ENCODE results near the gene RGS12. TPM values are rescaled to one million over a fixed set of nuclear protein-coding genes. Genes with fewer than 3 reads are reported as not detected.

Gene RGS12
- polyA plus RNA-seq, 3 donors = 0.75 to 15.3 (median 2.7) TPM

GRCh38 chr4:3294401-3295241 lies 1.8 kb downstream of the RGS12 start:
- H3K27me3 ChIP-seq (ENCODE audit: control insufficient read depth in 2 of 2, insufficient read depth in 2 of 2, low read length in 2 of 2) = peaks cover 0 to 3% of the 10 kb centered on the region in 2 donors
- intact Hi-C loops (cut with micrococcal nuclease) = loop anchor here (5.0 to 10.0 kb wide), 3 partner anchors 67 to 332 kb away; partner anchors contain the start of genes GRK4 (in 1 of the 2), HTT (in 1 of the 2), HTT-AS (in 1 of the 2) and NOP14 (in 1 of the 2)
- H3K27ac ChIP-seq (ENCODE audit: low read depth in 1 of 2, low read length in 2 of 2) = no peak overlapping the region
- H3K9me3 ChIP-seq (replicated peaks in 1 of 2; ENCODE audit: control insufficient read depth in 1 of 2, insufficient read depth in 1 of 2, low read length in 2 of 2) = no peaks in the 10 kb centered on the region
- H3K4me2 ChIP-seq (replicated peaks; ENCODE audit: extremely low read depth, low read length, poor library complexity, severe bottlenecking) = no peak overlapping the region
- 97% methylated on average over 19 of the region's 19 CpGs for WGBS (ENCODE audit: insufficient coverage)
- no peak for DNase-seq
- Mint-ChIP-seq H3K4me3 (peak overlapping the region; percentile 86 to 90), H3K27me3 (ENCODE audit: low read depth in 3 of 3) (peaks cover 8 to 30% (median 27%) of the 10 kb centered on the region in 3 donors), H3K9me3 (peaks cover 0 to 3% (median 0%) of the 10 kb centered on the region in 7 donors), H3K4me1 (peaks cover 24% of the 10 kb centered on the region), H3K36me3 (peaks cover 3 to 7% of the 10 kb centered on the region in 2 donors), H3K27ac (peak overlapping the region in 2 of 7 donors; percentile 46 to 50)
- TF ChIP-seq, protein P1, sequence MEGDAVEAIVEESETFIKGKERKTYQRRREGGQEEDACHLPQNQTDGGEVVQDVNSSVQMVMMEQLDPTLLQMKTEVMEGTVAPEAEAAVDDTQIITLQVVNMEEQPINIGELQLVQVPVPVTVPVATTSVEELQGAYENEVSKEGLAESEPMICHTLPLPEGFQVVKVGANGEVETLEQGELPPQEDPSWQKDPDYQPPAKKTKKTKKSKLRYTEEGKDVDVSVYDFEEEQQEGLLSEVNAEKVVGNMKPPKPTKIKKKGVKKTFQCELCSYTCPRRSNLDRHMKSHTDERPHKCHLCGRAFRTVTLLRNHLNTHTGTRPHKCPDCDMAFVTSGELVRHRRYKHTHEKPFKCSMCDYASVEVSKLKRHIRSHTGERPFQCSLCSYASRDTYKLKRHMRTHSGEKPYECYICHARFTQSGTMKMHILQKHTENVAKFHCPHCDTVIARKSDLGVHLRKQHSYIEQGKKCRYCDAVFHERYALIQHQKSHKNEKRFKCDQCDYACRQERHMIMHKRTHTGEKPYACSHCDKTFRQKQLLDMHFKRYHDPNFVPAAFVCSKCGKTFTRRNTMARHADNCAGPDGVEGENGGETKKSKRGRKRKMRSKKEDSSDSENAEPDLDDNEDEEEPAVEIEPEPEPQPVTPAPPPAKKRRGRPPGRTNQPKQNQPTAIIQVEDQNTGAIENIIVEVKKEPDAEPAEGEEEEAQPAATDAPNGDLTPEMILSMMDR (IDR thresholded peaks at IDR 0.05) = no peak
- no peaks in the 10 kb centered on the region for H4K20me1 ChIP-seq (ENCODE audit: insufficient read depth, low read length)
- no peak overlapping the region for H2AFZ ChIP-seq (ENCODE audit: insufficient read depth, low read depth, low read length, poor library complexity, severe bottlenecking)
- no peak overlapping the region for H3K9ac ChIP-seq (ENCODE audit: insufficient read depth, low read length, poor library complexity, severe bottlenecking)
- peak overlapping the region in 1 of 3 experiments; percentile 76 for H3K4me3 ChIP-seq (replicated peaks in 1 of 3; ENCODE audit: low read depth in 2 of 3, low read length in 3 of 3)
- no peaks in the 10 kb centered on the region for H3K36me3 ChIP-seq (replicated peaks in 1 of 2; ENCODE audit: control insufficient read depth in 1 of 2, insufficient read depth in 2 of 2, low read length in 2 of 2)
- peaks cover 16 to 30% of the 10 kb centered on the region in 2 donors for H3K4me1 ChIP-seq (ENCODE audit: control insufficient read depth in 1 of 2, insufficient read depth in 2 of 2, low read length in 2 of 2)
- no peaks in the 10 kb centered on the region for H3K79me2 ChIP-seq (ENCODE audit: insufficient read depth, low read length)

GRCh38 chr4:3295837-3296624 lies 3.2 kb downstream of the RGS12 start:
- H3K9me3 Mint-ChIP-seq = peaks cover 0 to 3% (median 0%) of the 10 kb centered on the region in 7 donors
- TF ChIP-seq, protein P1 (IDR thresholded peaks at IDR 0.05) = no peak
- 92% methylated on average over 12 of the region's 12 CpGs for WGBS (ENCODE audit: insufficient coverage)
- Histone ChIP-seq H4K20me1 (ENCODE audit: insufficient read depth, low read length) (no peaks in the 10 kb centered on the region), H3K36me3 (replicated peaks in 1 of 2; ENCODE audit: control insufficient read depth in 1 of 2, insufficient read depth in 2 of 2, low read length in 2 of 2) (no peaks in the 10 kb centered on the region), H3K4me3 (replicated peaks in 1 of 3; ENCODE audit: low read depth in 2 of 3, low read length in 3 of 3) (no peak overlapping the region), H3K4me2 (replicated peaks; ENCODE audit: extremely low read depth, low read length, poor library complexity, severe bottlenecking) (no peak overlapping the region), H3K9me3 (replicated peaks in 1 of 2; ENCODE audit: control insufficient read depth in 1 of 2, insufficient read depth in 1 of 2, low read length in 2 of 2) (no peaks in the 10 kb centered on the region), H3K27ac (ENCODE audit: low read depth in 1 of 2, low read length in 2 of 2) (no peak overlapping the region), H3K27me3 (ENCODE audit: control insufficient read depth in 2 of 2, insufficient read depth in 2 of 2, low read length in 2 of 2) (peaks cover 0 to 3% of the 10 kb centered on the region in 2 donors), H2AFZ (ENCODE audit: insufficient read depth, low read depth, low read length, poor library complexity, severe bottlenecking) (no peak overlapping the region), H3K4me1 (ENCODE audit: control insufficient read depth in 1 of 2, insufficient read depth in 2 of 2, low read length in 2 of 2) (peaks cover 14 to 27% of the 10 kb centered on the region in 2 donors), H3K79me2 (ENCODE audit: insufficient read depth, low read length) (no peaks in the 10 kb centered on the region), H3K9ac (ENCODE audit: insufficient read depth, low read length, poor library complexity, severe bottlenecking) (no peak overlapping the region)
- H3K4me3 Mint-ChIP-seq = no peak overlapping the region
- H3K27ac Mint-ChIP-seq = peak overlapping the region in 1 of 7 donors; percentile 33
- intact Hi-C loops (cut with micrococcal nuclease) = loop anchor here in 1 of 2 donors (10.0 kb wide), 1 partner anchor 221 kb away; the partner anchor contains the start of genes HTT and HTT-AS
- H3K36me3 Mint-ChIP-seq = peaks cover 3 to 7% of the 10 kb centered on the region in 2 donors
- peaks cover 10 to 28% (median 21%) of the 10 kb centered on the region in 3 donors for H3K27me3 Mint-ChIP-seq (ENCODE audit: low read depth in 3 of 3)
- no peak for DNase-seq
- peaks cover 22% of the 10 kb centered on the region for H3K4me1 Mint-ChIP-seq
